Myocyte (in vitro differentiated cells): ENCODE results near the gene CD70. TPM values are rescaled to one million over a fixed set of nuclear protein-coding genes. Genes with fewer than 3 reads are reported as not detected.
"Not testable (repeated sequence)": the region's sequence is repeated elsewhere in the genome, so short reads cannot be mapped to it uniquely, and the experiment has no call there.

Experiments used
- DNase-seq: peaks from one replicate; pipeline ENCODE4 v3.0.0-alpha.2; 2012; ENCODE audit warnings: low read depth
- total RNA-seq: library from RNA; depleted of rRNA; stranded (reverse); fragments of >200 nt; gene quantifications from 2 replicates; pipeline ENCODE4 v1.2.3, GENCODE V29; 2014

Gene CD70
- total RNA-seq, 1 donor from 2014 or later, result 0.64 TPM

DNA sequence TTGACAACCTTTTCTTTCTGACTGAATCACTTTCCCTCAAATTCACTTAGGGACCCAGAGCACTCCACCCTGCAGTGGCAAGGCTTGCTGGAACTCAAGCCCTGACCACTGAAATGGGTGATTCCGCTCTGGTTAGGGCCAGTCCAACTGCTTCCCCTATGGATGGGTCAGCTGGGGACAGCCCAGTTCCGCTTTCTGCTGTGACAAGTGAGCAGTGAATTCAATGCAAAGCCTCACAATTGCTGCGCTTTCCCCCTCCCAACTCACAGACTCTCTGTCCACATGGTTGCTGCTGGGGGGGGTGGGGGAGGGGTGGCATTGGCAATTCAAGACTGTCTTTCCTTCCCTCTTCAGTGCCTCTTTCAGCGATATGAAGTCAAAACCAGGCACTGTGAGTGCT, 18.7 kb downstream of the CD70 start:
- no peak for DNase-seq

DNA sequence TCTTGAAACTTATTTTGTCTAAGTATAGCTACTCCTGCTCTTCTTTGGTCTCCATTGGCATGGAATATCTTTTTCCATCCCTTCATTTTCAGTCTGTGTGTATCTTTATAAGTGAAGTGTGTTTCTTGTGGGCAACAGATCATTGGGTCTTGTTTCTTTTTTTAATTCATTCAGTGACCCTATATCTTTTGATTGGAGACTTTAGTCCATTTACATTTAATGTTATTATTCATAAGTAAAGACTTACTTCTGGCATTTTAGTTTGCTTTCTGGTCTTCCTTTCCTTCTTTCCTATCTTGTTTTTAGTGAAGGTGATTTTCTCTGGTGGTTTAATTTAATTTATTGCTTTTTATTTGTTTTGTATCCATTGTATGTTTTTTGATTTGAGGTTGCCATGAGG, 19.8 kb downstream of the CD70 start:
- no peak for DNase-seq

DNA sequence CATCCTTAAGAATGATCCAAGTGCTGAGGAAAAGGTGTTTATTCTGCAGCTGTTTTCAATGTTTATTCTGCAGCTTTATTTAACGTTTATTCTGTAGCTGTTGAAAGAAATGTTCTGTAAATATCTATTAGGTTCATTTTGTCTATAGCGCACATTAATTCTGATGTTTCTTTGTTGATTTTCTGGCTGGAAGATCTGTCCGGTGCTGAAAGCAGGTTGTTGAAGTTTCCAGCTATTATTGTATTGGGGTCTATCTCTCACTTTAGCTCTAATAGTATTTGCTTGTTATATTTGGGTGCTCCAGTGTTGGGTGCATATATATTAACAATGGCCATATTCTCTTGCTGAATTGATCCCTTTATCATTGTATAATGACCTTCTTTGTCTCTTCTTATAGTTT, 20.2 kb downstream of the CD70 start:
- no peak for DNase-seq

DNA sequence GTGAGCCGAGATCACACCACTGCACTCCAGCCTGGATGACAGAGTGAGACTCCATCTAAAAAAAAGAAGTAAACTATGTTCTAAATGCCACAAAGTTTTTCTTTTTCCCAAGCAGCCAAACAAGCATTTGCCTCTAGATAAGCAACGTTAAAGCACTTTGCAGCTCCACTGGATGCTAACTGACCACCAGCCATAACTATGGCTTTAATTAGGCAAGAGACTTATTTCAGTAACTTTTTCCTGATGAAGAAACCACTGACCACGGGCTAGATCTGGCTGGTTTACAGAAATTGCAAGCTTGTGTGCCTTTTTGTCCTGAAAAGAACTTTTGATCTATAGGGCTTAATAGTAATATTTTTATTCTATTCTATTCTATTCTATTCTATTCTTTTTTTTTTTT, 22.1 kb downstream of the CD70 start:
- no peak for DNase-seq

DNA sequence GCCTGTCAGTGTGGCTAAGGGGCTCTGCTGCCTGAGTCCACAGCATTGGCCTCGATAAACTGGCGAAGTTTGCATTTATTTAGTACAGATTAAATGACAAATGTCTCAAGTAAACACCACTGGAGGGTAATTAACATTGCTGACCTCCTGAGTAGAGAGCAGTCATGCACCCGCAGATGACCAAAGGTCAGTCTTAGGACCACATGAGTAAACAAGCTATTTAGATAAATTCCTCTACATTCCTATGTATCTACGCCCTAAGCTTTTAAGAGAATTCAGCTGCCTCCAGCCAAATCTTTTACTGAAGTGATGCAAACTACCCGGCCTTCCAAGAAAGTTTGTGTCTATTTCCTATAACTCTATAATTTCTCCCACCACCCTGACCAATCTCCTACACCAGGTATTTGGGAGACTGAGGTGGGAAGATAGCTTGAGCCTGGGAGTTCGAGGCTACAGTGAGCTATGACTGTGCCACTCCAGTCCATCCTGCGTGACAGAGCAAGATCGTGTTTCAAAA, 22.9 kb downstream of the CD70 start:
- no peak for DNase-seq

DNA sequence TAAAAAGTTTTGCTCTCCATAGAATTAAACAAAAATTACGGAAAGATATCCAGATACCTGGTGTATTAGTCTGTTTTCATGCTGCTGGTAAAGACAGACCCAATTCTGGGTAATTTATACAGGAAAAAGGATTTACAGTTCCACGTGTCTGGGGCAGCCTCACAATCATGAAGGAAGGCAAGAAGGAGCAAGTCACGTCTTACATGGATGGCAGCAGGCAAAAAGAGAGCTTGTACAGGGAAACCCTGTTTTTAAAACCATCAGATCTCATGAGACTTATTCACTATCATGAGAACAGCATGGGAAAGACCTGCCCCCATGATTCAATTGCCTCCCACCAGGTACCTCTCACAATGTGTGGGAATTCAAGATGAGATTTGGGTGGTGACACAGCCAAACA, 24.2 kb downstream of the CD70 start:
- DNase-seq, result not testable (repeated sequence)

DNA sequence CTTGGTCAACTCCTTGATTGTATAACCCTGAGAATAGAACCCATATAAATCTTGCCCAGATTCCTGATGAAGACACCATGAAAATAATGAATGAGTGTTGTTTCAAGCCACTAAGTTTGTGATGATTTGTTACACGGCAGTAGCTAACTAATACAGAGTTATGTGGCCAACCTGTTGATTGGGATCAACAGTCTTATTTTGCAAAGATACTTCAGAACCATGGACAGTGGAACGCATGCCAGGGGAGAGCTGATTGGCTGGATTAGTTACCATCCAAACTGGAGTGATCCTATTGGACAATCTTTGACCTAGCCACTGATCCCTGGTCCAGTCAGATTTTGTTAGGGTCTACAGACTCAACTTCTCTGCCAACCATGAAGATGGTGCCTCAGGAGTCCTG, 26.6 kb downstream of the CD70 start:
- DNase-seq, result peak; percentile 12

DNA sequence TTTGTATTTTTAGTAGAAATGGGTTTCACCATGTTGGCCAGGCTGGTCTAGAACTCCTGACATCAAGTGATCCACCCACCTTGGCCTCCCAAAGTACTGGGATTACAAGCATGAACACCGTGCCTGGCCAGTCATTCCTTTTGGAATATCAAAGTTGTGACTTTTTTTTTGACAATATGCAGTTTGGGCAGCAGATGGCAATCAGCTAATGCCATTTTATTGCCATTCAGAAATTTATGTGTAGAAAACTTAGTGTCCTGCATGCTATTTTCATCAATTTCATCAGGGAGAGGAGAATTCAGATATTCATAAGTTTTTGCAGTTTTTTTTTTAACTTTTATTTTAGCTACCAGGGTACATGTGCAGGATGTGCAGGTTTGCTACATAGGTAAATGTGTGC, 28.5 kb downstream of the CD70 start:
- DNase-seq, result not testable (repeated sequence)

DNA sequence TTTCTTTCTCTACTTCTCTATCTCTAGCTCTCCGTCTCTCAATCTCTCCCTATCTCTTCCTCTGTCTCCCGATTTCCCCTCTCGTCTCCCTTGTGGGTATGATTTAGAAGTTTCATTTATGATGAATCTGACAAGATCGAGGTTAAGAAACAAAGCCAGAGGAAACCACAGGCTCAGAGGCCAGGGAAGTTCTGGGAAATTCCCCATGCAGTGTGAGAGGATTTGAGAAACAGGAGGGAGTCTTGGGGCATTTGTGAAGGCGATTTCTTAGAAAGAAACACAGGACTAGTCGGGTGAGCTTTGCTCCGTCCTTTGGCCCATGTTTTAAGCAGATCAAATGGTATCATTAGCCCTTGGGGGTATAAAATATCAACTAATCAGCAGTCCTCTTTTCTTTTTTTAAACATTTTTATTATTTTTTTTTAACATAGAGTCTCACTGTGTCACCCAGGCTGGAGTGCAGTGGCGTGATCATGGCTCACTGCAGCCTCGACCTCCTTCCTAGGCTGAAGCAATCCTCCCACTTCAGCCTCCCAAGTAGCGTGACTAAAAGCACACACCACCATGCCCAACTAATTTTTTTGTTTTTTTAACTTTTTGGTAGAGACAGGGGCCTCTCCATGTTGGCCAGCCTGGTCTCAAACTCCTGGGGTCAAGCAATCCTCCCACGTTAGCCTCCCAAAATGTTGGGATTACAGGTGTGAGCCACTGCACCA, 34.3 kb downstream of the CD70 start:
- DNase-seq, result peak; percentile 29

DNA sequence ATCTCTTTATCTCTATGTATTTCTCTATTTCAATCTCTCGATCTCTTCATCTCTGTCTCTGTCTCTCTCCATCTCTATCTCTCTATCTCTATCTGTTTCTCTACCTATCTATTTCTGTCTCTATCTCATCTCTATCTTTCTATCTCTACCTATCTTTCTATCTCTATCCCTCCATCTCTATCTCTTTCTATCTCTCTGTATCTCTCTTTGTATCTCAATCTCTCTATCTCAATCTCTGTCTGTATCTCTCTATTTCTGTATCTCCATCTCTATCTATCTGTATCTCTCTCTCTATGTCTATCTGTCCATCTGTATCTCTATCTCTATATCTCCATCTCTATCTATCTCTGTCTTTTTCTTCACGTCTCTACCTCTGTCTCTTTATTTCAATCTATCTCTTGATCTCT, 34.9 kb downstream of the CD70 start:
- DNase-seq, result no peak

DNA sequence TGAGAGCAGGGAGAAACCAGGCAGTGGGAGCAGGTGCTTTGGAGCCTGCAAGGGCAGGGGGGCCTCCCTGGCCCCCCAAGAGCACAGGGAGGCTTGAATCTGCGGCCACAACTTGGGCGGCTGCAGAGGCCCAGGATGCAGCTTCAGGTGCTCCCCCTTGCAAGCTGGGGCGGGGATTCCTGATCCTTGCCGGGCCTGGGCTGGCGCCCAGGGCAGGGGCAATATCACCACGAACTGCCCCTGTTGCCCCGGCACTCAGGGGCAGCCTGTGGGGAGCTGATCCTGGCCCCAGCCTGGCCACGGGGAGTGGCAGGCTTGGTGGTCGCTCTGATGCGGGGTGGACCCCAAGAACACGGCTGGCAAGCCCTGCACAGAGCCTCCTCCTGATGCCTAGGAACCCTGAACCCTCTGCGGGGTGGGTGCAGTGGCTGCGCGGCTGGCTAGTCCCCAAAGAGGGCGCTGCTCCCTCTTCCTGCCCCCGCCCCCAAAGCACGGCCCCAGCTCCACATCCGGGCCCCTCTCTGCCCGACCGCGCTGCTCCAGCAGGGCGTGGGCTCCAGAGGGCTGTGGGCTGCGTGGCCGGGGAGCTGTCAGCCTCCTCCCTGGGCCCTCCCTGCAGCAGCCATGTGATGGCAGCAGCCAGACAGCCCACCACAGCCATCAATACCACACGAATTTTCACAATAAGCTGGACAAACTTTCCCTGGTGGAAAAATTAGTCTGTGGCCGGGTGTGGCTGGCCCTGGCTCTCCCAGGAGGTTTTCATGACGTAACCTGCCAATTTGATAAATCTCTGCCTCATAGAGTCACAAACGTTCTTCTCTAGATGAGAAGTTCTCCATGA, 39.1 kb downstream of the CD70 start:
- no peak for DNase-seq

DNA sequence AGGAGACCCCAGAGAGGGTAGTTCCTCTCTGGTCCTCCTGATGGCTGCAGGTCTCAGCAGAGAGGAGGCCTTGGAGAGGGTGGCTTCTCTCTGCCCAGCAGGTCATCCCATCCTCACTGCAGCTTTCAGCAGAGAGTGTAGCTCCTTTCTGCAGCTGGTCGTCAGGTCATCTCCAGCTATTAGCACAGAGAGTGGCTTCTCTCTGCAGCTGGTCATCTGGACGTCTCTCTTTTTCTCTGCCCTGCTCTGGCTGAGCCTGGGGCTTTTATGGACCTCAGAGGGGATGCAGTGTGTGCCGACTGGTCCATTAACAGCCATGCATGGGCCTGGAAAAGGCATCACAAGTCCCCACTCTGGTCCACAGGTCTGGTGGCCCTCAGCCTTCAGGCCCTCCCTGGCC, 39.9 kb downstream of the CD70 start:
- DNase-seq, result no peak

DNA sequence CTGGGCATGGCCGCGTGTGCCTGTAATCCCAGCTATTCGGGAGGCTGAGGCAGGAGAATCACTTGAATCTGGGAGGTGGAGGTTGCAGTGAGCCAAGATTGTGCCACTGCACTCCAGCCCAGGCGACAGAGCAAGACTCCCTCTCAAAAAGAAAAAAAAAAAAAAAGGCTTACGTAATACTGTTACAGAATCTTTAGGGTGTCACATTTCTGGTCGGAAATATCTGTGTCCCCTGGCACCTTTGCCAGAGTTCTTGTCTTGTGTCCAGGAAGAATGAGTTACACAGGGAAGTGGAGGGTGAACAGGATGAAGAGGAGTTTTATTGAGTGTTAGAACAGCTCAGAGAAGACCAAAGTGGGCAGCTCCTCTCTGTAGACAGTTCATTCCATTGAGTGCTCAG, 40.3 kb downstream of the CD70 start:
- DNase-seq, result not testable (repeated sequence)

DNA sequence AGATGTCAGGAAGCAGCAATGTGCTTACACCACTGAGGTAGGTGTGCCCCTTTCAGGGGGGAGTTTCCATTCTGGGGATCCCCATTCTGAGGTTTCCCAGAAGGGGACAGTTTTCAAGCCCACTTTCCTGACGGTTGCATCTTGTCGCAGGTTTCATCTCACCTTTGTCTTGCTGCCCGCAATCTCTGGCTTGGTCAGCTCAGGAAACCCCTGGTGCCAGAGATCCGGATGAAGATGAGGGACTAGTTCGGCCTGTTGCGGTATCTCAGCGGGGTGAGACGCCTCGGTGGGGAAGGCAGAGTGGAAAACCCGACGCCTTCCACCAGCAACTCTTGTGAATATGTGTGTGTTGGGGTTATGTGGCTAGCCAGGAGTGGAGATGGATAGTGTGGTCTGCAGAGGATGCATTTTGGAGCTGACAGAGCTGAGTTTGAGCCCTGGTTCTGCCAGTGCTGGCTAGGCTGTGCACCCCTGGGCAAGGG, 47.0 kb downstream of the CD70 start:
- no peak for DNase-seq

DNA sequence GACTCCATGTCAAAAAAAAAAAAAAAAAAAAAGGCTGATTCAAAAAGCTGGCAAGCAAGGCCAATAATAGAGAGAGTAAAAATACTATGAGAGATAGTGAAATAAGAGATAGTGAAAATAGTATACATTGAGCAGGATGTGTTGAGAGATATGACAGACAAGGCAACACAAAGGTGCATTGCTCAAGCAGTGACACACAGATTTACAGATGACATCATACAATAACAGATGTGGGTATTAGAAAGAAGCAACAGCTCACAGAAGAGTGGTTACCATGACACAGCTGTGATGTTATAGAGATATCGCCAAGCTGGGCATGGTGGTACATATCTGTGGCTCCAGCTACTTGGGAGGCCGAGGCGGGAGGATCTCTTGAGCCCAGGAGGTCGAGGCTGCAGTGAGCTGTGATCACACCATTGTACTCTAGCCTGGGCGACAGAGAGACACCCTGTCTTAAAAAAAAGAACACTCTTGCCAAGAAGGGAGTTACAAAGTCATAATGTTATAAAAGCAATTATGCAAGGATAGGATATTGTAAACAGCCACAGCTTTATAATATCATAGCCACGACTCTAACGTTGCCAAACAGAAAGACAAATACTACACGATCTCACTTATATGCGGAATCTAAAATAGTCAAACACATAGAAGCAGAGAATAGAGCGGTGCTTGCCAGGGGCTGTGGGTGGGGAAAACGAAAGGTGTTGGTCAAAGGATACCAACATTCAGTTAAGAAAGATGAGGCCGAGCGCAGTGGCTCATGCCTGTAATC, 49.8 kb downstream of the CD70 start:
- no peak for DNase-seq

DNA sequence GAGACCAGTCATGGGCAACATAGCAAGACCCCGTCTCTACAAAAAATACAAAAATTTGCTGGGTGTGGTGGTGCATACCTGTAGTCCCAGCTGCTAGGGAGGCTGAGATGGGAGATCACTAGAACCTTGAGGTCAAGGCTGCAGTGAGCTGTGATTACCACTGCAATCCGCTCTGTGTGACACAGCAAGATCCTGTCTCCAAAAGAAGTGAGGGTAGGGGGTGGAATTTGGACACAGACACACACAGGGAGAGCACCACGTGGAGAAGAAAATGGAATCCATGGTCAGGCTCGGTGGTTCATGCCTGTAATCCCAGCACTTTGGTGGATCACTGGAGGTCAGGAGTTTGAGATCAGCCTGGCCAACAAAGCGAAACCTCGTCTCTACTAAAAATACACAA, 51.4 kb downstream of the CD70 start:
- no peak for DNase-seq

Other genes starting within 250 kb of the CD70 start
- gene CLPP, start 229.6 kb downstream of the CD70 start, total RNA-seq, result 81.6 and 101 TPM in 2 replicates
- gene ALKBH7, start 218.4 kb downstream of the CD70 start, total RNA-seq, result 59.2 and 75.3 TPM in 2 replicates
- 0.91 and 2.9 TPM in 2 replicates for gene PSPN, start 215.2 kb downstream of the CD70 start, total RNA-seq
- 49.7 and 52.8 TPM in 2 replicates for gene GTF2F1, start 198.0 kb downstream of the CD70 start, total RNA-seq
- gene KHSRP, start 166.3 kb downstream of the CD70 start, total RNA-seq, result 75.7 and 87.6 TPM in 2 replicates
- not detected in 2 replicates for gene SLC25A41, start 157.4 kb downstream of the CD70 start, total RNA-seq
- 29.9 and 33.9 TPM in 2 replicates for gene SLC25A23, start 131.4 kb downstream of the CD70 start, total RNA-seq
- gene CRB3, start 126.9 kb downstream of the CD70 start, total RNA-seq, result not detected in 2 replicates
- gene DENND1C, start 109.4 kb downstream of the CD70 start, total RNA-seq, result not detected in 2 replicates
- not detected in 2 replicates for gene TUBB4A, start 88.8 kb downstream of the CD70 start, total RNA-seq
- 1.7 and 7.2 TPM in 2 replicates for gene TNFSF9, start 60.1 kb downstream of the CD70 start, total RNA-seq
- not detected in 2 replicates for gene TNFSF14, start 79.0 kb upstream of the CD70 start, total RNA-seq
- 2.1 and 7.2 TPM in 2 replicates for gene C3, start 129.5 kb upstream of the CD70 start, total RNA-seq
- gene GPR108, start 146.4 kb upstream of the CD70 start, total RNA-seq, result 32.0 and 36.8 TPM in 2 replicates
- 29.1 and 43.1 TPM in 2 replicates for gene TRIP10, start 148.5 kb upstream of the CD70 start, total RNA-seq
- not detected in 2 replicates for gene SH2D3A, start 176.3 kb upstream of the CD70 start, total RNA-seq
- gene VAV1, start 181.6 kb upstream of the CD70 start, total RNA-seq, result not detected in 2 replicates